Measurements from ENCODE around the gene MAP3K20. TPM values are rescaled to one million over a fixed set of nuclear protein-coding genes. Genes with fewer than 3 reads are reported as not detected.

Gene MAP3K20
- total and polyA plus RNA-seq, 2 experiments from 2014 or later: 7.6 to 9.6 TPM

DNA sequence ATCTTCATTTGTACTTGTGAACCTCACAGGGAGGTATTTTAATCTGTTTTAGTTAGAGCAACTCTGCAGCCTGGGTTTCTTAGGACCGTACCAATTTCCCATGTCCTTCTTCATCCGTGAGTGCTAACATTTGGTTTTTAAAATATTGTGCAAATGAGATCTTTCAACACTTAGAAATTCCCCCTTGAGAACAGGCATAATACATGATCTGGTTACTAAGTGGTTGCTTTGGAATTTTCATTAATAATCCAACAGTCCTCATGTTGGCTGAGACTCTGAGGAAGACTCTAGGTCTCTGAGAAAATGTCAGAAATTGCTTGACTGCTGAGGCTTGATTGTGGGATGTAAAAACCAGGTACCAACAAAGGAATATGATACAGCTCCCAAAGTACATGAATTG is 153.4 kb downstream of the MAP3K20 start:
- no peak for DNase-seq (ENCODE audit: low spot score)
- no peaks in the 10 kb centered on the region for H3K36me3 ChIP-seq (ENCODE audit: insufficient read depth)
- Mint-ChIP-seq H3K4me1 (peaks cover 7% of the 10 kb centered on the region; the same call in 2 of the 3 replicates), H3K27me3 (ENCODE audit: insufficient read depth, low read depth, poor library complexity) (peaks cover 2% of the 10 kb centered on the region), H3K36me3 (ENCODE audit: low read depth) (peaks cover 10% of the 10 kb centered on the region), H3K27ac (no peak overlapping the region), H3K4me3 (no peak overlapping the region), H3K9me3 (no peaks in the 10 kb centered on the region)
- no peaks in the 10 kb centered on the region for H3K79me2 ChIP-seq (replicated peaks; ENCODE audit: insufficient read depth)
- H3K4me1 ChIP-seq (ENCODE audit: insufficient read depth): no peaks in the 10 kb centered on the region
- H2AFZ ChIP-seq: no peak overlapping the region
- no peak overlapping the region for H3K27ac ChIP-seq (ENCODE audit: low read depth)
- no peaks in the 10 kb centered on the region for H3K27me3 ChIP-seq (ENCODE audit: insufficient read depth)
- H3K4me2 ChIP-seq: no peak overlapping the region
- no peaks in the 10 kb centered on the region for H4K20me1 ChIP-seq (replicated peaks; ENCODE audit: insufficient read depth)
- TF ChIP-seq CREB1 (CRISPR knock-in tag; IDR thresholded peaks at IDR 0.05; ENCODE audit: low read depth): no peak
- TF ChIP-seq ZNF331 (CRISPR knock-in tag; IDR thresholded peaks at IDR 0.05; ENCODE audit: low read depth): no peak
- TF ChIP-seq, protein P1, sequence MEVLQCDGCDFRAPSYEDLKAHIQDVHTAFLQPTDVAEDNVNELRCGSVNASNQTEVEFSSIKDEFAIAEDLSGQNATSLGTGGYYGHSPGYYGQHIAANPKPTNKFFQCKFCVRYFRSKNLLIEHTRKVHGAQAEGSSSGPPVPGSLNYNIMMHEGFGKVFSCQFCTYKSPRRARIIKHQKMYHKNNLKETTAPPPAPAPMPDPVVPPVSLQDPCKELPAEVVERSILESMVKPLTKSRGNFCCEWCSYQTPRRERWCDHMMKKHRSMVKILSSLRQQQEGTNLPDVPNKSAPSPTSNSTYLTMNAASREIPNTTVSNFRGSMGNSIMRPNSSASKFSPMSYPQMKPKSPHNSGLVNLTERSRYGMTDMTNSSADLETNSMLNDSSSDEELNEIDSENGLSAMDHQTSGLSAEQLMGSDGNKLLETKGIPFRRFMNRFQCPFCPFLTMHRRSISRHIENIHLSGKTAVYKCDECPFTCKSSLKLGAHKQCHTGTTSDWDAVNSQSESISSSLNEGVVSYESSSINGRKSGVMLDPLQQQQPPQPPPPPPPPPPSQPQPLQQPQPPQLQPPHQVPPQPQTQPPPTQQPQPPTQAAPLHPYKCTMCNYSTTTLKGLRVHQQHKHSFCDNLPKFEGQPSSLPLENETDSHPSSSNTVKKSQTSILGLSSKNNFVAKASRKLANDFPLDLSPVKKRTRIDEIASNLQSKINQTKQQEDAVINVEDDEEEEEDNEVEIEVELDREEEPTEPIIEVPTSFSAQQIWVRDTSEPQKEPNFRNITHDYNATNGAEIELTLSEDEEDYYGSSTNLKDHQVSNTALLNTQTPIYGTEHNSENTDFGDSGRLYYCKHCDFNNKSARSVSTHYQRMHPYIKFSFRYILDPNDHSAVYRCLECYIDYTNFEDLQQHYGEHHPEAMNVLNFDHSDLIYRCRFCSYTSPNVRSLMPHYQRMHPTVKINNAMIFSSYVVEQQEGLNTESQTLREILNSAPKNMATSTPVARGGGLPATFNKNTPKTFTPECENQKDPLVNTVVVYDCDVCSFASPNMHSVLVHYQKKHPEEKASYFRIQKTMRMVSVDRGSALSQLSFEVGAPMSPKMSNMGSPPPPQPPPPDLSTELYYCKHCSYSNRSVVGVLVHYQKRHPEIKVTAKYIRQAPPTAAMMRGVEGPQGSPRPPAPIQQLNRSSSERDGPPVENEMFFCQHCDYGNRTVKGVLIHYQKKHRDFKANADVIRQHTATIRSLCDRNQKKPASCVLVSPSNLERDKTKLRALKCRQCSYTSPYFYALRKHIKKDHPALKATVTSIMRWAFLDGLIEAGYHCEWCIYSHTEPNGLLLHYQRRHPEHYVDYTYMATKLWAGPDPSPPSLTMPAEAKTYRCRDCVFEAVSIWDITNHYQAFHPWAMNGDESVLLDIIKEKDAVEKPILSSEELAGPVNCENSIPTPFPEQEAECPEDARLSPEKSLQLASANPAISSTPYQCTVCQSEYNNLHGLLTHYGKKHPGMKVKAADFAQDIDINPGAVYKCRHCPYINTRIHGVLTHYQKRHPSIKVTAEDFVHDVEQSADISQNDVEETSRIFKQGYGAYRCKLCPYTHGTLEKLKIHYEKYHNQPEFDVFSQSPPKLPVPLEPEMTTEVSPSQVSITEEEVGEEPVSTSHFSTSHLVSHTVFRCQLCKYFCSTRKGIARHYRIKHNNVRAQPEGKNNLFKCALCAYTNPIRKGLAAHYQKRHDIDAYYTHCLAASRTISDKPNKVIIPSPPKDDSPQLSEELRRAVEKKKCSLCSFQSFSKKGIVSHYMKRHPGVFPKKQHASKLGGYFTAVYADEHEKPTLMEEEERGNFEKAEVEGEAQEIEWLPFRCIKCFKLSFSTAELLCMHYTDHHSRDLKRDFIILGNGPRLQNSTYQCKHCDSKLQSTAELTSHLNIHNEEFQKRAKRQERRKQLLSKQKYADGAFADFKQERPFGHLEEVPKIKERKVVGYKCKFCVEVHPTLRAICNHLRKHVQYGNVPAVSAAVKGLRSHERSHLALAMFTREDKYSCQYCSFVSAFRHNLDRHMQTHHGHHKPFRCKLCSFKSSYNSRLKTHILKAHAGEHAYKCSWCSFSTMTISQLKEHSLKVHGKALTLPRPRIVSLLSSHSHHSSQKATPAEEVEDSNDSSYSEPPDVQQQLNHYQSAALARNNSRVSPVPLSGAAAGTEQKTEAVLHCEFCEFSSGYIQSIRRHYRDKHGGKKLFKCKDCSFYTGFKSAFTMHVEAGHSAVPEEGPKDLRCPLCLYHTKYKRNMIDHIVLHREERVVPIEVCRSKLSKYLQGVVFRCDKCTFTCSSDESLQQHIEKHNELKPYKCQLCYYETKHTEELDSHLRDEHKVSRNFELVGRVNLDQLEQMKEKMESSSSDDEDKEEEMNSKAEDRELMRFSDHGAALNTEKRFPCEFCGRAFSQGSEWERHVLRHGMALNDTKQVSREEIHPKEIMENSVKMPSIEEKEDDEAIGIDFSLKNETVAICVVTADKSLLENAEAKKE (CRISPR knock-in tag; IDR thresholded peaks at IDR 0.05): no peak
- no peak for TF ChIP-seq JUNB (IDR thresholded peaks at IDR 0.05; ENCODE audit: unreplicated experiment)
- no peak for TF ChIP-seq ZNF114 (CRISPR knock-in tag; IDR thresholded peaks at IDR 0.05)
- no peak for TF ChIP-seq EZH2phosphoT487 (IDR thresholded peaks at IDR 0.05; ENCODE audit: unreplicated experiment)
- TF ChIP-seq, protein P2, sequence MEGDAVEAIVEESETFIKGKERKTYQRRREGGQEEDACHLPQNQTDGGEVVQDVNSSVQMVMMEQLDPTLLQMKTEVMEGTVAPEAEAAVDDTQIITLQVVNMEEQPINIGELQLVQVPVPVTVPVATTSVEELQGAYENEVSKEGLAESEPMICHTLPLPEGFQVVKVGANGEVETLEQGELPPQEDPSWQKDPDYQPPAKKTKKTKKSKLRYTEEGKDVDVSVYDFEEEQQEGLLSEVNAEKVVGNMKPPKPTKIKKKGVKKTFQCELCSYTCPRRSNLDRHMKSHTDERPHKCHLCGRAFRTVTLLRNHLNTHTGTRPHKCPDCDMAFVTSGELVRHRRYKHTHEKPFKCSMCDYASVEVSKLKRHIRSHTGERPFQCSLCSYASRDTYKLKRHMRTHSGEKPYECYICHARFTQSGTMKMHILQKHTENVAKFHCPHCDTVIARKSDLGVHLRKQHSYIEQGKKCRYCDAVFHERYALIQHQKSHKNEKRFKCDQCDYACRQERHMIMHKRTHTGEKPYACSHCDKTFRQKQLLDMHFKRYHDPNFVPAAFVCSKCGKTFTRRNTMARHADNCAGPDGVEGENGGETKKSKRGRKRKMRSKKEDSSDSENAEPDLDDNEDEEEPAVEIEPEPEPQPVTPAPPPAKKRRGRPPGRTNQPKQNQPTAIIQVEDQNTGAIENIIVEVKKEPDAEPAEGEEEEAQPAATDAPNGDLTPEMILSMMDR (conservative IDR thresholded peaks at IDR 0.05; ENCODE audit: low read depth in 2 of 2): no peak
- TF ChIP-seq POLR2AphosphoS5 (IDR thresholded peaks at IDR 0.05; ENCODE audit: low read depth): no peak
- no peak for TF ChIP-seq EZH2 (IDR thresholded peaks at IDR 0.05; ENCODE audit: low read depth, unreplicated experiment)
- TF ChIP-seq, protein P3, sequence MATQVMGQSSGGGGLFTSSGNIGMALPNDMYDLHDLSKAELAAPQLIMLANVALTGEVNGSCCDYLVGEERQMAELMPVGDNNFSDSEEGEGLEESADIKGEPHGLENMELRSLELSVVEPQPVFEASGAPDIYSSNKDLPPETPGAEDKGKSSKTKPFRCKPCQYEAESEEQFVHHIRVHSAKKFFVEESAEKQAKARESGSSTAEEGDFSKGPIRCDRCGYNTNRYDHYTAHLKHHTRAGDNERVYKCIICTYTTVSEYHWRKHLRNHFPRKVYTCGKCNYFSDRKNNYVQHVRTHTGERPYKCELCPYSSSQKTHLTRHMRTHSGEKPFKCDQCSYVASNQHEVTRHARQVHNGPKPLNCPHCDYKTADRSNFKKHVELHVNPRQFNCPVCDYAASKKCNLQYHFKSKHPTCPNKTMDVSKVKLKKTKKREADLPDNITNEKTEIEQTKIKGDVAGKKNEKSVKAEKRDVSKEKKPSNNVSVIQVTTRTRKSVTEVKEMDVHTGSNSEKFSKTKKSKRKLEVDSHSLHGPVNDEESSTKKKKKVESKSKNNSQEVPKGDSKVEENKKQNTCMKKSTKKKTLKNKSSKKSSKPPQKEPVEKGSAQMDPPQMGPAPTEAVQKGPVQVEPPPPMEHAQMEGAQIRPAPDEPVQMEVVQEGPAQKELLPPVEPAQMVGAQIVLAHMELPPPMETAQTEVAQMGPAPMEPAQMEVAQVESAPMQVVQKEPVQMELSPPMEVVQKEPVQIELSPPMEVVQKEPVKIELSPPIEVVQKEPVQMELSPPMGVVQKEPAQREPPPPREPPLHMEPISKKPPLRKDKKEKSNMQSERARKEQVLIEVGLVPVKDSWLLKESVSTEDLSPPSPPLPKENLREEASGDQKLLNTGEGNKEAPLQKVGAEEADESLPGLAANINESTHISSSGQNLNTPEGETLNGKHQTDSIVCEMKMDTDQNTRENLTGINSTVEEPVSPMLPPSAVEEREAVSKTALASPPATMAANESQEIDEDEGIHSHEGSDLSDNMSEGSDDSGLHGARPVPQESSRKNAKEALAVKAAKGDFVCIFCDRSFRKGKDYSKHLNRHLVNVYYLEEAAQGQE (IDR thresholded peaks at IDR 0.05; ENCODE audit: unreplicated experiment): no peak
- TF ChIP-seq, protein P4, sequence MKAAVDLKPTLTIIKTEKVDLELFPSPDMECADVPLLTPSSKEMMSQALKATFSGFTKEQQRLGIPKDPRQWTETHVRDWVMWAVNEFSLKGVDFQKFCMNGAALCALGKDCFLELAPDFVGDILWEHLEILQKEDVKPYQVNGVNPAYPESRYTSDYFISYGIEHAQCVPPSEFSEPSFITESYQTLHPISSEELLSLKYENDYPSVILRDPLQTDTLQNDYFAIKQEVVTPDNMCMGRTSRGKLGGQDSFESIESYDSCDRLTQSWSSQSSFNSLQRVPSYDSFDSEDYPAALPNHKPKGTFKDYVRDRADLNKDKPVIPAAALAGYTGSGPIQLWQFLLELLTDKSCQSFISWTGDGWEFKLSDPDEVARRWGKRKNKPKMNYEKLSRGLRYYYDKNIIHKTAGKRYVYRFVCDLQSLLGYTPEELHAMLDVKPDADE (IDR thresholded peaks at IDR 0.05): no peak
- TF ChIP-seq NANOG (IDR thresholded peaks at IDR 0.05; ENCODE audit: borderline replicate concordance): no peak
- no peak for ATAC-seq
- no peaks in the 10 kb centered on the region for H3K9me2 ChIP-seq (ENCODE audit: insufficient read depth)
- H3K4me3 ChIP-seq: no peak overlapping the region
- H3F3A ChIP-seq (replicated peaks; ENCODE audit: low read depth): no peaks in the 10 kb centered on the region
